ENCODE data around the gene KRT32.

KRT32 gene

DNA sequence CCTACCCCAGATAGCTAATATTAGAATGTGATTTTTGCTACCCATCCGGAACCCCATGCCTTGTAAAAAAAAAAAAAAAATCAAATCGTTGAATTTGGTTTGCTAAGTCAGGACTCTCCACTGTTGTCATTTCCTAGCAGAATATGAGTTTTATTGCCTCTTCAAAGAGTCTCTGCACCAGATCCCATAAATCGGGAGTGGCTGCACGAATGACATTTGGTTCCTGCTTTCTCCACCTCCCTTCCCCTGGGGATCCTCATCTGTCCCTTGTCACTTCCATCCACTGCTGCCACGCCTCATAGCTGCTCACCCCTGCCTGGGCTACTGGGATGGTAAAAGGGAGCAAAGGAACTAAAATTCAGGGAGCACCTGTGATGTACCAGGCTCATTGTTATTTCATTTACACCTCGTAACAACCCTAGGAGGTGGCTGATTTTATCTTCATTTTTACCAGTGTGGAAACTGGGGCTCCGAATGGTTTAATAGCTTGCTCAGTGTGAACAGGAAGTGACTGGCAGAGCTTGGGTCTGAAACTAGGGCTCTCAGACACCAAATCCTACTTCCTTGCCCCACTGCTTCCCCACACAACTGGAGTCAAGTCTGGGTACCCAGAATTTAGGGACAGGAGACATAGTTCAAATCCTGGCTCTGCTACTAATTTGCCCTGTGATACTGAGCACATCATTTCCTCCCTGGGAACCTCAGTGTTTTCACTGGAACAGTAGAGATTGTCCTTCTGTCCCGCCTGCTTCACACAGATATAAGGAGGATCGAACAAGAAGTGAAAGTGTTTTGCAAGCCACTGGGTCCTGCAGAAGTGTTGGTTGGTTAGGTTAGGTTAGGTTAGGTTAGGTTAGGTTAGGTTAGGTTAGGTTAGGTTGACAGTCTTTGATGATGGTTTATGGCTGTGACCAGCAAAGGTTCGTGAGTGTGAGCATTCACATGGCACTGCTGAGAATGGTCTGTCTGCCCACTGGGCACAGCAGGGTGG, 23.1 kb upstream of the KRT32 start:
- Mint-ChIP-seq H3K27me3 (ENCODE audit: low read depth, poor library complexity) (peaks cover 7% of the 10 kb centered on the region), H3K9me3 (no peaks in the 10 kb centered on the region), H3K4me1 (peaks cover 25% of the 10 kb centered on the region), H3K36me3 (ENCODE audit: low read depth) (no peaks in the 10 kb centered on the region), H3K4me3 (no peak overlapping the region), H3K27ac (no peak overlapping the region)
- TF ChIP-seq CTCF (IDR thresholded peaks at IDR 0.05): no peak
- no peak for DNase-seq

DNA sequence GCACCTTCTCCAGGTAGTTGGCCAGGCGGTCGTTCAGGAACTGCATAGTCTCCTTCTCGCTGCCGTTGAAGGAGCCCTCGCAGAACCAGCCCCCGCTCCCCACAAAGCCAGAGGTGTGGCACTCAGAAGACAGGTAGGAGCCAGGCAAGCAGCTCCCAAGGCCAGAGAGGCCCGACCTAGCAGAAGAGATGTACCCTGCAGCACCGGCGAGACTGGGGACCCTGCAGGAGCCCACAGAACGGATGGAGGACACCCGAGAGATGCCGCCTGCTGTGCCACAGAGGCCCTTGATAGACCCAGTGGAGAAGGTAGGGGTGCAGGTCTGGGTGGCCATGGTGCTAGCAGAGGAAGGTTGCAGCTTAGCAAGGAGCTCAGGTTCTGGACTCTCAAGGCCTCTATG, 22.3 kb upstream of the KRT32 start, which contains the start of gene KRT36:
TSS of gene KRT36 (minus strand) at position 380 of the 400 bp plus-strand sequence. CDS start at position 334, 46 bp downstream.
- peaks cover 17% of the 10 kb centered on the region for H3K4me1 Mint-ChIP-seq
- no peaks in the 10 kb centered on the region for H3K36me3 Mint-ChIP-seq (ENCODE audit: low read depth)
- H3K27ac Mint-ChIP-seq: no peak within 1 kb of the TSS
- H3K27me3 Mint-ChIP-seq (ENCODE audit: low read depth, poor library complexity): peaks cover 12% of the 10 kb centered on the region
- no peak for TF ChIP-seq CTCF (IDR thresholded peaks at IDR 0.05)
- no peak within 1 kb of the TSS for H3K4me3 Mint-ChIP-seq
- no peaks in the 10 kb centered on the region for H3K9me3 Mint-ChIP-seq
- DNase-seq: no peak

DNA sequence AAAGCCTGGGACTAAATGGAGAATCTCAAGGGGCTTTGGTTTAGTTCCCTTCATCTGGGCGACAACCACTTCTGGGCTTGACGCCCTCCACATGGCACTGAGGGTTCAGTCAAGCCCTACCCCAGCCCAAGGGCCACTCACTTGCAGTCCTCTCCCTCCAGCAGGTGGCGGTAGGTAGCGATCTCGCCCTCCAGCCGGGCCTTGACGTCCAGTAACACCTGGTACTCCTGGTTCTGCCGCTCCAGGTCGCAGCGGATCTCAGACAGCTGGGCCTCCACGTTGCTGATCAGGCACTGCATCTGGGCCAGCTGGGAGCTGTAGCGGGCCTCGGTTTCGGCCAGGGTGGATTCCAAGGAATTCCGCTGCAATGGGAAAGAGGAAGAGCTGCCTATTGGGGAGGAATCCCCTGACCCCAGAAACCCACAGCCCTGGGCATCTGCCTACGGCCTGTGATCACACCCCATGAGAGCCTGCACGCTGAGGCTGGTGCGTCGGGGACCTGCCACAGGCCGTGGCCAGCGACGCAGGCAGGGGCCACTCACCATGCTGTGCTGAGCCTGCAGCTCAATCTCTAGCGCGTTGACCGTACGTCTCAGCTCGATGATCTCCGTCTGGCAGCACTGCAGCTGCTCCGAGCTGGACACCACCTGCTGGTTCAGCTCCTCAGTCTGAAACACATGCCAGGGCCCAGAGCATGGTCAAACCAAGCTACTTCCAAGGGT, 19.8 kb upstream of the KRT32 start:
- H3K4me1 Mint-ChIP-seq: peaks cover 10% of the 10 kb centered on the region
- H3K36me3 Mint-ChIP-seq (ENCODE audit: low read depth): no peaks in the 10 kb centered on the region

GRCh38 chr17:41486316-41486715, 19.1 kb upstream of the KRT32 start:
- Mint-ChIP-seq H3K9me3 (no peaks in the 10 kb centered on the region), H3K4me1 (peaks cover 10% of the 10 kb centered on the region), H3K36me3 (ENCODE audit: low read depth) (no peaks in the 10 kb centered on the region), H3K27ac (no peak overlapping the region), H3K4me3 (no peak overlapping the region), H3K27me3 (ENCODE audit: low read depth, poor library complexity) (peaks cover 12% of the 10 kb centered on the region)
- no peak for TF ChIP-seq CTCF (IDR thresholded peaks at IDR 0.05)
- no peak for DNase-seq

More for the DNA sequence above, 19.8 kb upstream of the KRT32 start:
- Mint-ChIP-seq H3K27ac (no peak overlapping the region), H3K4me3 (no peak overlapping the region), H3K27me3 (ENCODE audit: low read depth, poor library complexity) (peaks cover 12% of the 10 kb centered on the region), H3K9me3 (no peaks in the 10 kb centered on the region)
- peak; percentile 52 for DNase-seq
- peak; percentile 28 for TF ChIP-seq CTCF (IDR thresholded peaks at IDR 0.05)

- Mint-ChIP-seq H3K36me3 (ENCODE audit: low read depth) (no peaks in the 10 kb centered on the region), H3K4me1 (peaks cover 4% of the 10 kb centered on the region), H3K27ac (peak overlapping the region; percentile 86), H3K9me3 (no peaks in the 10 kb centered on the region), H3K27me3 (ENCODE audit: low read depth, poor library complexity) (peaks cover 11% of the 10 kb centered on the region), H3K4me3 (no peak overlapping the region)
- no peak for TF ChIP-seq CTCF (IDR thresholded peaks at IDR 0.05)
- no peak for DNase-seq
Measured at GRCh38 chr17:41484920-41485904, 18.0 kb upstream of the KRT32 start.
